ENCODE data around the gene SIMC1.
"Not testable (repeated sequence)": the region's sequence is repeated elsewhere in the genome, so short reads cannot be mapped to it uniquely, and the experiment has no call there.

The SIMC1 gene

GRCh38 chr5:176216393-176216916 is 21.8 kb upstream of the SIMC1 start:
- DNase-seq: not testable (repeated sequence)

DNA sequence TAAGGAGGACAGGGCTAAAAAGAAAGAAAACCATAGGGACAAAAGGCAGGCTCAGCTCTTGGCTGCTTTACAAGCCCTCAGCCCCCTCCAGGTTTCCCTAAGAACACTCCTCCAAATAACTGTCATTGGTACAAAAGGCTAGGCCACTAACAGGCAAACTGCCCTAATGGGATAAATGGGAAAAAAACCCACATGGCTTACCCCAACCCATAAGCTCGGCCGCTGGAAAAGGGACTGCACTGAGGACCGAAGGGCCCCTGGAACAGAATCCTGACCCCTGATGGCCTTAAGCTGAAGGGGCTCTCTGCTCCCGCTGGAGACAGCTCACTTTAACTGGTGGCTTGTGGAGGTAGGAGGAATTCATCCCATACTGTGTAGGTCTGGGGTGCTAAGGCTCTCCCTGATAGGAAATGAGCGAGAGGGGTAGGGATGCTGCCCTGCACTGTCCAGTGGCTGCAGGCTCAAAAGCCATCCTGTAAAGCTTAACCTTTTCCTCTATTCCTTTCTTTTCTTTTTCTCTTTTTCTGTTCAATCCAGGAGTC is 21.0 kb upstream of the SIMC1 start:
- DNase-seq: not testable (repeated sequence)

- DNase-seq: not testable (repeated sequence)
These were observed 20.5 kb upstream of the SIMC1 start for GRCh38 chr5:176217764-176218163.

GRCh38 chr5:176222006-176222405 is 16.2 kb upstream of the SIMC1 start:
- not testable (repeated sequence) for DNase-seq

DNA sequence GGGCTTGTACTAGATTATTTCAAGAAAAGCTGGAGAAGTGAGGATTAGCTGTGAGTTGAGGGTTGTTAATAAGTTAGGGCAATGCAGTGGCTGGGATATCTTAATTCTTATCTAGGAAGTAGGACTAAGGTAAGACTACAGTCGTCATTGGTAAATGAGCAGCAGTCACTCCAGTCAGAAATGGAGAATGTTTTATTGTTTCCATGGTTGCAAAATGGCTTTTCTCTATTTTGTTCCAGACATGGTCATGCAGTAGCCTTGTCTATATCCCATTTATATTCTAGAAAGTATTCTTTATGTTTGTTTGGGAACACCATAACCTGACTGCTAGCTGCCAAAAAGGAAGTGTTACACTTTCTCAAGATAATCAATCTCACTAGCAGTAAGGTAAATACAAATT is 9.9 kb upstream of the SIMC1 start:
- DNase-seq: not testable (repeated sequence)

GRCh38 chr5:176233253-176233652 is 5.0 kb upstream of the SIMC1 start:
- DNase-seq: not testable (repeated sequence)

DNA sequence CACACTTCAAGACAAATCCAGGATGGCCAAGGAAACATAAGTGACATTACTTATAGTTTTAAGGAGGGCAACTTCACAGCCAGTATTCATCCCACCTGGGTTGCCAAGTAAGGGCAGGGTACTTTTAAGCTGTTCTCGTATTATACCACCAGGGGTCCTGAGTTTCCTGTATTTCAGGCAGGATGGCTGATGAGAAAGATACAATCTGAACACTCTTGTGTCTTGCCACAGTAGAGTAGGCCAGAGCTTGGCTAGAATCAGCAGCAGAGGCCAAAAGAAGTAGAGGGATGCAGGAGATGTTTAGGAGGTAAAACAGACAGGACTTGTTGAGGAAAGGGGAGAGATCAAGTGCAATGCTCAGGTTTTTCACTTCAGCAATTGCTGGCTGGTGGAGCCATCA is 3.1 kb upstream of the SIMC1 start:
- DNase-seq: peak; percentile 19

DNA sequence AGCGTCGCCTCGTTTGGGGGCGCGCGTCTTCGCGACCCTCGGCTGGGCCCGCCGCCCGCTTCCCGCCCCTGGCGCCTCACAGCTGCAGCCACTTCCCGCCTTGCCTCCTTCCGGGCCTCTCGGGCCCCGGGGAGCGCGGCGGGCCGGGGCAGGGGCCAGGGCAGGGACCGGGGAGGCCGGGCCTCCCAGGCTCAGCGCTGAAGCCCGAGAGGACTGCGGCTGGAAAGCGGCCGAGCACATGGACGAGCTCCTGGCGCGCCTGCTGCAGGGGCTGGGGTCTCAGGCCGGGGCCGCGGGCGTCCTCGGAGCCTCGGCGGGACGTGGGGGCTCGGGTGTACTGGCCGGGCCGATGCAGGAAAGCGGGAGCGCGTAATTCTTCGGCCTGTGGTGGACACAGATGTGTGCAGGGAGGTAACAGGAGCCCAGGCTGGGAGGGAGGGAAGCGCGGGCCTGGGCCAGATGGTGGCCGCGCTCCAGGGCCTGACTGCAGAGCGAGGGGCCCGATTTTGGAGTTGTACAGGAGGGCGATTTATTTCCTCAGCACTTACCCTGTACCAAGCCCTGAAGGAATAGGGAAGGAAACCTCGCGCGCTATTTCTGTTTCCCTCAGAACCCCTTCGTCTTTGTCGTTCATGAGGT is 540 bp downstream of the SIMC1 start:
- not testable (repeated sequence) for DNase-seq

- DNase-seq: not testable (repeated sequence)
These were observed 1.1 kb downstream of the SIMC1 start for GRCh38 chr5:176239304-176239703.

GRCh38 chr5:176244318-176244717 is 6.1 kb downstream of the SIMC1 start:
- DNase-seq: not testable (repeated sequence)

- not testable (repeated sequence) for DNase-seq
These were observed 6.8 kb downstream of the SIMC1 start for GRCh38 chr5:176245074-176245473.

GRCh38 chr5:176245489-176245888 is 7.3 kb downstream of the SIMC1 start:
- DNase-seq: not testable (repeated sequence)

DNA sequence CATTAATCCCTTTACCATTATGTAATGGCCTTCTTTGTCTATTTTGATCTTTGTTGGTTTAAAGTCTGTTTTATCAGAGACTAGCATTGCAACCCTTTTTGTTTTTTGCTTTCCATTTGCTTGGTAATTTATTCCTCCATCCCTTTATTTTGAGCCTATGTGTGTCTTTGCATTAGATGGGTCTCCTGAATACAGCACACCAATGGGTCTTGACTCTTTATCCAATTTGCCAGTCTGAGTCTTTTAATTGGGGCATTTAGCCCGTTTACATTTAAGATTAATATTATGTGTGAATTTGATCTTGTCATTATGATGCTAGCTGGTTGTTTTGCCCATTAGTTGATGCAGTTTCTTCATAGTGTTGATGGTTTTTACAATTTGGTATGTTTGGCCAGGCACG is 12.5 kb downstream of the SIMC1 start:
- DNase-seq: not testable (repeated sequence)

DNA sequence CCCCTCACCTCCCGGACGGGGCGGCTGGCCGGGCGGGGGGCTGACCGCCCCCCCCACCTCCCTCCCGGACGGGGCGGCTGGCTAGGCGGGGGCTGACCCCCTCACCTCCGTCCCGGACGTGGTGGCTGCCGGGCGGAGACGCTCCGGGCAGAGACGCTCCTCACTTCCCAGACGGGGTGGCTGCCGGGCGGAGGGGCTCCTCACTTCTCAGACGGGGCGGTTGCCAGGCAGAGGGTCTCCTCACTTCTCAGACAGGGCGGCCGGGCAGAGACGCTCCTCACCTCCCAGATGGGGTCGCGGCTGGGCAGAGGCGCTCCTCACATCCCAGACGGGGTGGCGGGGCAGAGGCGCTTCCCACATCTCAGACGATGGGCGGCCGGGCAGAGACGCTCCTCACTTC is 13.9 kb downstream of the SIMC1 start:
- DNase-seq: not testable (repeated sequence)

DNA sequence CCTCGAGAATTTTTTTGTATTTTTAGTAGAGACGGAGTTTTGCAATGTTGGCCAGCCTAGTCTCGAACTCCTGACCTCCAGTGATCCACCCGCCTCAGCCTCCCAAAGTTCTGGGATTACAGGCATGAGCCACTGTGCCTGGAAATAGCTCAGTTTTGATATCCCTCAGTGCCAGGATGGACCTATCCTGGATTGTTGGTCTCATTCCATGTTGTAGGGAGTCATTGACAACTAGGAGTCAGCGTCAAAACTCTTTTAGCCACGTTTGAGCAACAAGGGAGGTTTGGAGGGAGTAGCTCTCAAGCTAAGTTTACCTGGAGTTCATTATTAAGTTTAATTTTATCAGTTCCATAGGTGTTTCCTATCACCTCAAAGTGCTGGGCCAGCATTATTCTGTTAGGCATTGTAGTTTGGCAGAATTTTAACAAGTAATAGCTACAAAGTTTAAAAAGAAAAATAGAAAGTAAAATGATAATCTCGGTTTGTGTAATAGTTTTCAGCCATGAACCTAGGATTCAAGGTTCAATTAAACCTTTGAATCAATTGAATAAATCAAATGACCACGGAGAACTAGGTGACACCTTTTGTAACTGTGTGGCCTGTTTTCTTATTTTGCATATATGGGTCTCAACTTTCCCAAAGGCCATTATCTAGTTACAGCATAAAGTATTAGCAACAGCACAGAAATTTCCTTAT is 15.3 kb downstream of the SIMC1 start:
- not testable (repeated sequence) for DNase-seq

DNA sequence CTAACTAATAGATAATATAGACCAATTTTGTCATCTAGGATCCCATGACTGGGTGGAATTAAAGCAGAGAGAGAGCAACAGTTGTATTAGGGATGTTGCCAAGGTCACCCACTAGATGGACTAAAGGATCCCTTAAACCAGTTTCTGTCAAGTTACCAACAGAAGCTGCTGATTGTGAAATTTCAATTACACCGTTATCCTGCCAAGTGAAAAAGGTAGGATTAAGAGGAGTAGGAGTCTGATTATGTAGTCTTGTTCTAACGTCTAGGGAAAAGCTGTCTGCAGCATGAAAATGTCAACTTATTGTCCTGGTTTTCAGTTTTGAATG is 15.8 kb downstream of the SIMC1 start:
- DNase-seq: not testable (repeated sequence)

DNA sequence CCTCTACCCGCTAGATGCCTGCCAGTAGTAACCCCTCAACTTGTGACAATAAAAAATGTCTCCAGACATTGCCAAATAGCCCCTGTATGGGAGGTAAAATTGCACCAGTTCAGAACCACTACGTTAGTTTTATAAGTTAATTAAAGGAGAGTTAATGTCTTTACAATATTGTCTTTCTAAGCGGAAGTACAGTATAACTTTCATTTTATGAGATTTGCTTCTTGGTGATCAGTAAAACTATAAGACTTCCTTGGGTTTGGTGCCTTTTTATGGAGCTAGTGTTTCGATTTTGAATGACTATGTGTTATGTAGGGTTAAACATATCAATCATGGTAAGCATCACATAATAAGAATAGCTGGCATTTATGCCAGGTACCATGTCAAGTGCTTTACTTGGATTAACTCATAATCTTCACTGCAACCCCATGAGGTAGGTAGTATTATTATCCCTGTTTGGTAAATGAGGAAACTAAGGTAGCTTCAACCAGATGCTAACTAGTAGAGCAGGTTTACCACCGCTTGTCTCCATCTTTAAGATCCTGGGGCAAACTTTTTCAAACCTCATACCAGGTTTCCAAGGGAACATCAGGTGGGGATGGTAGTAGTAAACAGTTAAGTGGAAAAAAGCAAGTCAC is 19.8 kb downstream of the SIMC1 start:
- not testable (repeated sequence) for DNase-seq

- not testable (repeated sequence) for DNase-seq
These were observed 22.5 kb downstream of the SIMC1 start for GRCh38 chr5:176260682-176261081.

GRCh38 chr5:176266448-176266847 is 28.2 kb downstream of the SIMC1 start:
- not testable (repeated sequence) for DNase-seq

- DNase-seq: not testable (repeated sequence)
These were observed 50.8 kb downstream of the SIMC1 start for GRCh38 chr5:176289018-176289417.

GRCh38 chr5:176290057-176290840 is 52.0 kb downstream of the SIMC1 start:
- not testable (repeated sequence) for DNase-seq

DNA sequence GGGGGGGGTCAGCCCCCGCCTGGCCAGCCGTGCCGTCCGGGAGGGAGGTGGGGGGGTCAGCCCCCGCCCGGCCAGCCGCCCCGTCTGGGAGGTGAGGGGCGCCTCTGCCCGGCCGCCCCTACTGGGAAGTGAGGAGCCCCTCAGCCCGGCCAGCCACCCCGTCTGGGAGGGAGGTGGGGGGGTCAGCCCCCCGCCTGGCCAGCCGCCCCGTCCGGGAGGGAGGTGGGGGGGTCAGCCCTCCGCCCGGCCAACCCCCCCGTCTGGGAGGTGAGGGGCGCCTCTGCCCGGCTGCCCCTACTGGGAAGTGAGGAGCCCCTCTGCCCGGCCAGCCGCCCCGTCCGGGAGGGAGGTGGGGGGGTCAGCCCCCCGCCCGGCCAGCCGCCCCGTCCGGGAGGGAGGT is 67.1 kb downstream of the SIMC1 start:
- DNase-seq: not testable (repeated sequence)
